B cell (primary cell): ENCODE data around the gene DYNC2H1. TPM values are rescaled to one million over a fixed set of nuclear protein-coding genes. Genes with fewer than 3 reads are reported as not detected.

Experiments used
- ATAC-seq: fragments of 200-7000 bp; cut with Tn5 transposase; one replicate; pipeline ENCODE4 v1.10.0; 2021; ENCODE audit warnings: low read depth, mild to moderate bottlenecking, moderate number of reproducible peaks, moderate library complexity
- CTCF ChIA-PET: fragments of 350-600 bp; sonication (Branson Sonifier 250); formaldehyde crosslinking; loops from one replicate; lab custom pipeline; 2021; ENCODE audit warnings: antibody characterized with exemption, inconsistent platforms; lab: Charles Lee
- POLR2A ChIA-PET: fragments of 350-600 bp; sonication (Branson Sonifier 250); formaldehyde crosslinking; loops from one replicate; lab custom pipeline; 2021; ENCODE audit warnings: antibody characterized with exemption; lab: Charles Lee
- DNase-seq: peaks from one replicate; pipeline ENCODE4 v3.0.0; 2013
- H2AFZ ChIP-seq: 2 replicates; pipeline ENCODE4 v1.6.1; 2012; ENCODE audit warnings: mild to moderate bottlenecking, low read depth, low read length; ENCODE audit not compliant: insufficient read depth, poor library complexity, severe bottlenecking
- H3K27ac ChIP-seq, 2 donors: 1 replicate in 1 of 2; 2 replicates in 1 of 2; pipeline ENCODE4 v1.5.1; 2012 to 2013; ENCODE audit warnings: low read length in 2 of 2, mild to moderate bottlenecking in 2 of 2, moderate library complexity in 1 of 2
- H3K27me3 ChIP-seq, 4 experiments: fragments of 200-600 bp in 1 of 4; sonication (generic) in 1 of 4; replicated peaks in 1 of 4; 1 replicate in 2 of 4; 2 replicates in 2 of 4; pipeline versions ENCODE4 v1.6.1 to v1.7.0; 2013 to 2016; ENCODE audit warnings: low read length in 3 of 4, mild to moderate bottlenecking in 2 of 4, mixed read lengths in 1 of 4, moderate library complexity in 1 of 4; ENCODE audit not compliant: insufficient read depth in 4 of 4, control insufficient read depth in 3 of 4; ENCODE audit errors: control extremely low read depth in 1 of 4
- H3K36me3 ChIP-seq, 2 experiments: replicated peaks in 1 of 2; 1 replicate in 1 of 2; 2 replicates in 1 of 2; pipeline versions ENCODE4 v1.6.1 to v1.7.1; 2013; ENCODE audit warnings: low read length in 1 of 2; ENCODE audit not compliant: insufficient read depth in 2 of 2, control insufficient read depth in 1 of 2; ENCODE audit errors: control extremely low read depth in 1 of 2, extremely low read depth in 1 of 2
- H3K4me1 ChIP-seq, 2 donors: fragments of 200-600 bp in 1 of 2; sonication (generic) in 1 of 2; 1 replicate in 1 of 2; 2 replicates in 1 of 2; pipeline versions ENCODE4 v1.5.1 to v1.6.1; 2013 to 2017; ENCODE audit warnings: low read length in 2 of 2; ENCODE audit not compliant: control insufficient read depth in 2 of 2, insufficient read depth in 2 of 2
- H3K4me2 ChIP-seq: replicated peaks from 2 replicates; pipeline ENCODE3; 2012; ENCODE audit warnings: mild to moderate bottlenecking, low read depth, low read length; ENCODE audit not compliant: poor library complexity, severe bottlenecking
- H3K4me3 ChIP-seq, 5 experiments: fragments of 200-600 bp in 1 of 5; sonication (generic) in 1 of 5; 1 replicate in 3 of 5; 2 replicates in 2 of 5; pipeline versions ENCODE4 v1.5.1 to v1.7.0; 2011 to 2016; ENCODE audit warnings: low read length in 4 of 5, mild to moderate bottlenecking in 4 of 5, low read depth in 2 of 5, control low read depth in 1 of 5, moderate library complexity in 1 of 5; ENCODE audit not compliant: insufficient read depth in 1 of 5; ENCODE audit errors: control extremely low read depth in 1 of 5, extremely low read depth in 1 of 5
- H3K79me2 ChIP-seq: fragments of 200-600 bp; sonication (generic); one replicate; pipeline ENCODE4 v1.6.0; 2016; ENCODE audit warnings: low read length; ENCODE audit not compliant: control insufficient read depth, insufficient read depth
- H3K9ac ChIP-seq: fragments of 200-600 bp; sonication (generic); 2 replicates; pipeline ENCODE4 v1.6.1; 2017; ENCODE audit warnings: mild to moderate bottlenecking, low read length, moderate library complexity
- H3K9me3 ChIP-seq, 3 donors: one replicate each; pipeline versions ENCODE4 v1.6.1 to v1.7.1; 2013; ENCODE audit warnings: low read length in 2 of 3; ENCODE audit not compliant: control insufficient read depth in 2 of 3, insufficient read depth in 1 of 3; ENCODE audit errors: control extremely low read depth in 1 of 3
- H4K20me1 ChIP-seq: 2 replicates; pipeline ENCODE4 v1.6.0; 2012; ENCODE audit warnings: mild to moderate bottlenecking, low read length; ENCODE audit not compliant: insufficient read depth, control insufficient read depth, poor library complexity, severe bottlenecking
- H3K27ac Mint-ChIP-seq: one replicate; pipeline ENCODE4 v1.8.0; 2021; ENCODE audit warnings: mixed read lengths
- H3K27me3 Mint-ChIP-seq: one replicate; pipeline ENCODE4 v1.8.0; 2021; ENCODE audit warnings: mixed read lengths
- H3K4me1 Mint-ChIP-seq: one replicate; pipeline ENCODE4 v1.8.0; 2021; ENCODE audit warnings: mixed read lengths
- H3K4me3 Mint-ChIP-seq: one replicate; pipeline ENCODE4 v1.8.0; 2021; ENCODE audit warnings: mixed read lengths
- H3K9me3 Mint-ChIP-seq: one replicate; pipeline ENCODE4 v1.8.0; 2022; ENCODE audit warnings: mixed read lengths; ENCODE audit not compliant: insufficient read depth
- CTCF ChIP-seq: fragments of 200-600 bp; IDR thresholded peaks from one replicate; pipeline ENCODE4 v1.8.0; 2022; ENCODE audit warnings: antibody characterized with exemption, mild to moderate bottlenecking
- EZH2 ChIP-seq: IDR thresholded peaks from 2 replicates; pipeline ENCODE4 v1.6.1; 2012; ENCODE audit warnings: borderline replicate concordance, low read depth, mild to moderate bottlenecking, moderate library complexity, low read length; ENCODE audit not compliant: insufficient read depth, poor library complexity, severe bottlenecking
- WGBS: methylation state at CpG from one replicate; pipeline ENCODE4 v1.1.5; 2013; ENCODE audit warnings: missing lambda C conversion rate; ENCODE audit not compliant: insufficient coverage; 5-methylcytosine and 5-hydroxymethylcytosine counted together
- intact Hi-C: fragments of 100-400 bp; cut with micrococcal nuclease; formaldehyde crosslinking; loops from one replicate; pipeline ENCODE4 v1.10.0; 2022
- polyA plus RNA-seq: library from polyadenylated mRNA; depleted of rRNA; stranded (reverse); fragments of >200 nt; gene quantifications from 2 replicates; pipeline ENCODE4 v1.2.3, GENCODE V29; 2012
- total RNA-seq, 2 donors: library from RNA; stranded (reverse); fragments of 120-200 nt in 1 of 2; gene quantifications; 1 replicate in 1 of 2; 2 replicates in 1 of 2; pipeline versions ENCODE4 v1.2.3 to v1.2.4, GENCODE V29; 2013 to 2022

DYNC2H1 gene
- total and polyA plus RNA-seq, 2 donors (not counting 1 experiment from before 2014, with no cell fraction given), result 0.92 to 7.8 TPM

- no peak overlapping the region for H3K4me3 ChIP-seq
- ChIA-PET POLR2A (no interaction called here), CTCF (no interaction called here)
- no peak overlapping the region for H3K9ac ChIP-seq
- WGBS, result no CpG with 5 or more reads among the region's 4 CpGs
- H3K4me1 ChIP-seq, result no peaks in the 10 kb centered on the region
- ATAC-seq (no peak), DNase-seq (no peak)
- TF ChIP-seq EZH2 (no peak), CTCF (no peak)
- Mint-ChIP-seq H3K27me3 (no peaks in the 10 kb centered on the region), H3K9me3 (no peaks in the 10 kb centered on the region), H3K4me3 (no peak overlapping the region), H3K4me1 (no peaks in the 10 kb centered on the region), H3K27ac (no peak overlapping the region)
- H3K36me3 ChIP-seq, result no peaks in the 10 kb centered on the region
- H4K20me1 ChIP-seq, result no peaks in the 10 kb centered on the region
- H3K27ac ChIP-seq, result no peak overlapping the region
- H3K27me3 ChIP-seq, result no peaks in the 10 kb centered on the region
- H2AFZ ChIP-seq, result no peak overlapping the region
- H3K4me2 ChIP-seq, result no peak overlapping the region
- H3K9me3 ChIP-seq, result no peaks in the 10 kb centered on the region
- intact Hi-C loops, result no loop called here
- H3K79me2 ChIP-seq, result no peaks in the 10 kb centered on the region
Measured at GRCh38 chr11:103480421-103480820, 371.2 kb downstream of the DYNC2H1 start.

- no peaks in the 10 kb centered on the region for H3K36me3 ChIP-seq
- intact Hi-C loops, result no loop called here
- no peak overlapping the region for H3K4me2 ChIP-seq
- H3K27me3 ChIP-seq, result no peaks in the 10 kb centered on the region
- TF ChIP-seq EZH2 (no peak), CTCF (no peak)
- no peaks in the 10 kb centered on the region for H3K9me3 Mint-ChIP-seq
- DNase-seq (no peak), ATAC-seq (no peak)
- H3K4me1 Mint-ChIP-seq, result no peaks in the 10 kb centered on the region
- H3K79me2 ChIP-seq, result no peaks in the 10 kb centered on the region
- H3K27ac Mint-ChIP-seq, result no peak overlapping the region
- ChIA-PET POLR2A (no interaction called here), CTCF (no interaction called here)
- H3K4me3 ChIP-seq, result no peak overlapping the region
- H3K27me3 Mint-ChIP-seq, result no peaks in the 10 kb centered on the region
- no peak overlapping the region for H3K4me3 Mint-ChIP-seq
- H3K27ac ChIP-seq, result no peak overlapping the region
- H3K9ac ChIP-seq, result no peak overlapping the region
- no peaks in the 10 kb centered on the region for H3K4me1 ChIP-seq
- no peaks in the 10 kb centered on the region for H4K20me1 ChIP-seq
- no peaks in the 10 kb centered on the region for H3K9me3 ChIP-seq
- no peak overlapping the region for H2AFZ ChIP-seq
Measured at GRCh38 chr11:103483996-103484395, 374.8 kb downstream of the DYNC2H1 start.
